GM21447 (cell line): Measurements from ENCODE around the gene SYF2.
"Not testable (repeated sequence)": the region's sequence is repeated elsewhere in the genome, so short reads cannot be mapped to it uniquely, and the experiment has no call there.

Experiments
- ATAC-seq: cut with Tn5 transposase; IDR thresholded peaks from one replicate; pipeline ENCODE4 v1.9.1; 2021; ENCODE audit not compliant: unreplicated experiment

The SYF2 gene

DNA sequence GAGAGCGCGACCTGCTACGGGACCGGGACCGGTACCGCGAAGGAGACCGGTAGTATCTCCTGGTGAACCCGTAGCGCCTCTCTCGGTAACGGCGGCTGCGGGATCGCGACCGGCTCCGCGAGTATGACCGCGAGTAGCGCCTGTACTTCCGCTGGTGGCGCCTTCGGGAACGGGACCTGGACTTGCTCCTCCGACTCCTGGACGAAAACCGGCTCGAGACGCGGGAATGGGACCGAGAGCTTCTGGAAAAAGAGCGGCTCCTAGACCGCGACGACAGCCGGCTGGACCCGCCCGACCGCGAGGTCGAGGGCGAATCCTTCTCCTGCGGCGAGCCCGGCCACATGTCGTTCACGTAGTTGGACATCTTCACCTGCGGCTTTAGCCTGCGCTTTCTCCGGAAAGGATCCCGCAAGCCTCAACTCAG, 14.3 kb upstream of the SYF2 start:
- no peak for ATAC-seq

DNA sequence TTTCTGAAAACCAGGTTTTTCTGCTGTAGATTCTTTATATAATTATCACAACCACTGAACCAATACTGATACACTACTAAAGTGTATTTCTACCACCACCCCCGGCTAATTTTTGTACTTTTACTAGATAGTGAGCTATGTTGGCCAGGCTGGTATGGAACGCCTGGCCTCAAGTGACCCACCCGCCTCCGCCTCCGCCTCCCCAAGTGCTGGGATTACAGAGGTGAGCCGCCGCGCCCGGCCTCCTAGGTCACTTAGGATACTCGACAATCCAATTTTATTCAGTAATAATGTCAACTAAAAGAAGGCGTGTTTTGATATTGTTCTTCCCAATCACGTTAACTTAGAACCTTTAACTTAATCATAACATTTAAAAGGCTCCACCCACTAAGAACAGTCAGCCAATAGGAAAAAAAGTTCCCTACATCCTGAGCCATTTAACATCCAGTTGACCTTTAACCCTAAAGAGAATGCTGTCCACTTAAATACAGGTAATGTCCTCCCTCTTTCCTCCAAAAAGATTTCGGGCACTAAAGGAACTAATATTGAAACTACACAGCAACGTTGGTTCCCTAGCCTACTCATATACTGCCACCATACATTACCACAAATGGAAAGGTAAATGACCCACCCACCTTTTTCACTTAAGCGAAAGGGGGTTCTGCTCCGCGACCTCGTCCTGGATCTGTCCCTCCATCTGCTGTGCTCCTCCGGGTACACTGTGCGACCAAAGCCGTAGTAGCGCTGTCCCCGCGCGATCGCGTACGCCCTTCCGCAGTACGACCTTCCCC, 13.7 kb upstream of the SYF2 start:
- ATAC-seq: no peak

DNA sequence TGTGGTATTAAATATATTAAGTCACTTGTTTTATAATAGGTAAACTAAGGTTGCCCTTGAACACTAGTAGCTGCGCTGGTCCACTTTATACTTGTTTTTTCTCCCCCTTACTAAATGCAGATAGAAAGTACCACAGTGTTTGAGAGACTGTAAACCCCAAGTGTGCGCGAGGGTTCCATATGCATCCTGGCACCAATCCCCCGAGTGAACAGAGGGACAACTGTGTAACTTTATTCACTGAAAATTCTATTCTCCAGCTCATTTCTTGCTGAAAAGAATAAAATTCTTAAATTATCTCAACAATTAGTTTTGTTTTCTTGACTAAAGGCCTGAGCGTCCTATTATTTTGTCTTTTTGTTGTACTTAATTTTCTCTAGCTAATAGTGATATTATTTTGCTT, 13.1 kb upstream of the SYF2 start:
- ATAC-seq: no peak

DNA sequence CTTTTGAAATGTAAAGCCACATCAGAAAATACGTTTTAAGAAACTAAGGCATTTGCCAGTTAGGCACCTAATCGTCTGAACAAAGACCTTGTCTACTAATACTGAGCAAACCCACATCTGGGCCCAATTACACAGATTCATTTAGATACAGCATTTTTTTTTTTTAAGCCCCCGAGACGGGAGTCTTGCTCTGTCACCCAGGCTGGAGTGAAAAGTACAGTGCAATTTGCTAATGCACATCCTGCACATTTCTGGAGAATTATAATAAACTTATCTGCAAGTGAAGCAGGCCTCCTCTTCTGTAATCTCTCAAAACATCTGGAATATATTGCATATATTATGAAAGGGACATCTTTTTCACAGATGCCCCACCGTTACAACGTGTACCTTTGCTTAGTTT, 11.6 kb upstream of the SYF2 start:
- ATAC-seq: no peak

DNA sequence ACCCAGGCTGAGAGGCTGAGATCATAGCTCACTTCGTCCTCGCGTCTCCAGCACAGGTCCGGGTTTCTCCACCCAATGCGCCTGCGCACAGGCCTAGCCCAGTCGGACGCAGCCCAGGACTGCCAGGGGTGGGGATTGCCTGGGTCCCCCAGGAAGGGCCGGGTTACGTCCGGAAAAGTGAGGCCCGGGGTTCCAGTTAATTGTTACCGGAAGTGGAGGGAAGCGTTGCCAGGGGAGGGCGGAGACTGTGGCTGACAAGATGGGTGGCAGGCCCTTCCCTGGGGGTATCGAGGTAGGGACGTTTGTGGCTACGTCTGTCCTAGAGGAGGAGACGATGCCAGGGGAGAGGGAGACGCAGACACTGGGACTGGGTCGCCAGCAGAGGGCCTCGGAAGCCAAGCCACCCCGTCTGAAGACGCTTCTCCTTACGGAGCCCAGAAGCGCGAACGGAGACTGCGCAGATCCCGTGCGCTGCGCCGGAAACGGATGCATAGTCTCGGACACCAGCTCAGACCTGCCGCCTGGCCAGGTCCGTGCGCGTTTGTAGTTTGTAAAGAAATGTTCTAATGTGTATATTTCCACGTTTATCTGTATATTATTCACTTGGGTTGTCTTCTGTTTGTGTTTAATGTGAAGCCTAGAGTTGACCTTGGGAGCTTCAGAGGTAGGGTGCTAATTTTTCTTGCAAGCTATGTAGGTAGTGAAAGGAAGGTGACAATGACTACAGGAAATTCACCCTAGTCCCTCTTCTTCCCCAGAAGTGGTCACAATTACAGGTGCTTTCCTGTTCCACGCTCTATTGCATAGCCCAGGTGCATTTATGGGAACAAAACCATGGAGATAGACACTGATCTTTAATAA, 7.6 kb upstream of the SYF2 start:
- peak; percentile 56 for ATAC-seq

DNA sequence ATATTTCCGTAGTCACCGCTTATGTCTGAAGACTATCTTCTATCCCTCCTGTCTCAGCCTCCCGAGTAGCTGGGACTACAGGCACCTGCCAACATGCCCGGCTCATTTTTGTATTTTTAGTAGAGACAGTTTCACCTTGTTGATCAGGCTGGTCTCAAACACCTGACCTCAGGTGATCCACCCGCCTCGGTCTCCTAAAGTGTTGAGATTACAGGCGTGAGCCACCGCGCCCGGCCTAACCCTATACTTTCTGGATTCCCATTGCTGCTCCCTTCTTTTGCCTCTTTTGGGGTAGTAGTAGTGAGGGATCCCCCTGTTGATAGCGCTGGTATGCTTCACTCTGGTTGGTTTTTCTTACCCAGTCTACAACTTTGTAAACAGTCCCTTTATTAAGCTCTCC, 5.7 kb upstream of the SYF2 start:
- ATAC-seq: no peak

DNA sequence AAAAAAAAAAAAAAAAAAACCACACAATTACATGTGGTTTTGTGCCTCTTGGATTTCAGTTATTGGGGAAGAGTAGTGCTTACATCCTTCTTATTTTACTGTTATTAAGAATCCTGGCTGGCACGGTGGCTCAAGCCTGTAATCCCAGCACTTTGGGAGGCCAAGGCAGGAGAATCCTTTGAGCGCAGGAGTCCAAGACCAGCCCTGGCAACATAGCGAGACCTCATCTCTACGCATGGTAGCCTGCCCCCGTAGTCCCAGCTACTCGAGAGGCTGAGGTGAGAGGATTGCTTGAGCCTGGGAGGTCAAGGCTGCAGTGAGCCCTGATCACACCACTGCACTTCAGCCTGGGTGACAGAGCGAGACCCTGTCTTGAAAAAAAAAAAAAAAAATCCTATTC, 4.0 kb upstream of the SYF2 start:
- not testable (repeated sequence) for ATAC-seq

DNA sequence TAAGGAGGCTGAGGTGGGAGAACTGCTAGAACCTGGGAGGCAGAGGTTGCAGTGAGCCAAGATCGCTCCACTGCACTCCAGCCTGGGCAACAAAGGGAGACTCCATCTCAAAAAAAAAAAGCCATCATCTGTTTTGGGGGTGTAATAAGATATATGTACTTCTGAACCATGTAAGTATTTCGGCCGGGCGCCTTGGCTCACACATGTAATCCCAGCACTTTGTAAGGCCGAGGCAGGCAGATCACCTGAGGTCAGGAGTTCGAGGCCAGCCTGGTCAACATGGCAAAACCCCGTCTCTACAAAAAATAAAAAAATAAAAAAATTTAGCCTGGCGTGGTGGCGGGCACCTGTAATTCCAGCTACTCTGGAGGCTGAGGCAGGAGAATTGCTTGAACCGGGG, 3.1 kb upstream of the SYF2 start:
- ATAC-seq: not testable (repeated sequence)

DNA sequence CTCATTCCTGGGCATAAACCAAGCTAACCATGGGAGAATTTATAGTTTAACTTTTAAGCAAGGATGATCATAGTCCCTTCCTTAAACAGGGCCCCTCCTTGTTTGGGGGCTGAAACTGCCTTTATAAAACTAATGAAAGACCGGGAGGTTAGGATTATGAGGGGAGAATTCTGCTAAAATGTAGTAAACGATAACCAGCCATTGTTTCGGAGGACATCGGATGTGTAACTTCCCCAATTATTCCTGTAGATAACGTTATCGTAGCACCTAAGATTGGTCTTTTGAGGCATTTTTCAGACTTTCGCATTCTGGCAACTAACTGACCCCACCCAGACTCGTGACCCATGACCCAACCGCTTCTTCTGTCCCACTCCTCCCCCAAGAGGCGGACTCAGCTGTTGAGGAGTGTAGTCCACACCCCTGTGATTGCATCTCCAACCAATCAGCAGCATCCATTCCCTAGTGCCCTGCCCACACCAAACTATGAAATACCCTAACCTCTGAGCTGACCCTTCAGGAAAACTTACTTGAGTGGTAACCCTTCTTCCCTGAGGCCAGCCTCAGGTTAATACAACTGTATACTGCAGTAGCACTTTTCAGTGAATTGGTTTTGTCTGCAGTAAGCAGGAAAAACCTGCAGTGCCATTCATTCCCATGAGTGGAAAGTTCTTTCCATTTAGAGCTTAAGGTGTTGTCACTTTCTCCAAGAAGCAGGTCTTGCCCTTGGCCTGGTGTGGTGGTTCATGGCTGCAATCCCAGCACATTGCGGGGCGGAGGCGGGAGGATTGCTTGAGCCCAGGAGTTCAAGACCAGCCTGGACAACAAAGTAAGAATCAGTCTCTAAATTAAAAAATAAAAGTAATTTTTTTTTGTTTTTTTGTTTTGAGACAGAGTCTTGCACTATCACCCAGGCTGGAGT, 823 bp upstream of the SYF2 start:
- ATAC-seq: peak; percentile 42

DNA sequence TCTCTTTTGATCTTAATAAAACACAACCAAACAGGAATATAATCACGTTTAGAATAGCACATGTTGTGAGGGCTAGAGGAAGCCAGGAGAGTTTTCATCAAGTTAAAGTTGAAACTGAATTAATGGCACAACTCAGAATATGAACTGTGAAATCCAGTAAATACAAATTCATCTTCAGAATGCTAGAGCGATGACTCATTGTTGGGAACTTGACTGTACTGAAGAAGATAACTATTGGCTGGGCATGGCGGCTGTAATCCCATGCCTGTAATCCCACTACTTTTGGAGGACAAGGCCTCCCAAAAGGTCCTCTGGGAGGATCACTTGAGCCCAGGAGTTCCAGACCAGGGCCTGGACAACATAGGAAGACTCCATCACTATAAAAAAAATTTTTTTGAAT, 8.8 kb downstream of the SYF2 start:
- no peak for ATAC-seq

DNA sequence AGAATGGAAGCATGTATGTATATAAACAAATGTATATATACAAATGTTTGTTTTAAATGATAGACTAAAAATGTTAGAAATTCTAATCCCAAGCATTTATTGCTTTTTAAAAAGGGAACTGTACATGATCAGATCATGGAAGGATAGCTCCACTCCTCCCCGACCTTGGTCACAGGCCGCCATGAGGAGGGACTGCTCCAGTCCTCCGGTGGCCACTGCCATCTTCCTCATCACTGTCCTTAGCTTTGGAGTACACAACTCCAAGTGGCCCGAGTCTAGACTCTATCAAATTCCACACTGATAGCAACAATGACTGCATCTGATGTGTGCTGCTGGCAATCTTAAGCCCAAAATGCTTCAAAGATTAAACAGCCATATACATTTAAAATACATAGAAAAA, 9.7 kb downstream of the SYF2 start:
- ATAC-seq: no peak

DNA sequence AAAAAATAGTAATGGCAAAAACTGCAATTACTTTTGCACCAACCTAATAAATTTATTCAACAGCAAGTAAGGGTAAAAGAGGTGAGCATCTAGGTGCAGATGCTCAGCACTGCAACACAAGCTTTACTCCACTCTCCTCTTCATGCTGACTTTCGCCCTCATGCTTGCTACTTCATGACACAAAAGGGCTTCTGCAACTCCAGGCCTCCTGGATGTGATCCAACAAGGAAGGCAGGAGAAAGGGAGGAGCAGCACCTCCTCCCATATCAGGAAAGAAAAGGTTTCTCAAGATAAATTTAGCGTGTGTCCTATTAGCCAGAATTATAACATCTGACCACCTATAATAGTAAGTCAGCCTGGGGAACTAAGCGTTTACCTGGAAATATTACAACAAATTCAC, 11.6 kb downstream of the SYF2 start:
- no peak for ATAC-seq

DNA sequence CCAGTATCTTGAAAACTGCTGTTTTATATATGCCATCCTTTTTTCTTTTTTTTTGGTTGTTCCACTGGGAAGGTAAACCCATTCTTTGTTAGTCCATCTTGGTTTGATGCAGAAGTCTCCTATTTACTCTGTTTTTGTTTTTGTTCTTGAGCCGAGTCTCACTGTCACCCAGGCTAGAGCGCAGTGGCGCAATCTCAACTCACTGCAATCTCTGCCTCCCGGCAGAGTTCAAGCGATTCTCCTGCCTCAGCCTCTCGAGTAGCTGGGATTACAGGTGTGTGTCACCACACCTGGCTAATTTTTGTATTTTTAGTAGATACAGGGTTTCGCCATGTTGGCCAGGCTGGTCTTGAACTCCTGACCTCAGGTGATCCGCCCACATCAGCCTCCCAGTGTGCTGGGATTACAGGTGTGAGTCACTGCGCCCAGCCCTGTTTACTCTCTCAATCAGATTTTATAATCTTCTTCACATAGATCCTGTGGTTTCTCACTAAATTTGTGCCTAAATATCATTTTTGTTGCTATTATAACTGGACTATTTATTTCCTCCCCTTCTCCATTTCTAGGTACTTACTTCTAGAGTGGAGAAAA, 12.5 kb downstream of the SYF2 start:
- ATAC-seq: no peak

DNA sequence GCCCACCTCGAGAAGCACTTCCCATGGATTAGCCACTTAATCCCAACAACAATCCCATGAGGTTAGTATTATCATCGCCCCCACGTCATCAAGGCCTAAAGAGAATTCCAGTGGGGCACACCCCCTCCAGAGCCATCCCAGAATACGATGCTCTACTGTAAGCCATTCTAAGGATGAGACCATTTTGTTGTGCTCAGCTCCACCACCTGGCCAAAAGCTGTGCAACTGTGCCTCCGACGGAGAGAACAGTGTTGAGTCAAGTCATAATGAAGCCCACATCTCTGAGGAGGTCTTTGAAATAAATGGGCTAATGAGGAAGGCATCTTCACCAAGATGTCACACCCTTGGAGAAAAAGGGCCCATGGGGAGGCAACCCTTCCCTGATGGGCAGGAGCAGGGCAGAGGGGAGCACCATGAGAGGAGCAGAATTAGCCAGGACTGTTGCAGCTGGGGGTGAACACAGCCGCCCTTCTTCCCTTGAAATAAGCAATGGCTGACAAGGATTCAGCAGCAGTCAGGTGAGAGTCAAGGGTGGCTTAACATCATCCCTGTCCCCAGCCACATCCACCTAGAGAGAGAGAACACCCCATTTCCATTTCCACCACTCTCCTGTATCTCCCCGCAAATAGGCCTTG, 14.6 kb downstream of the SYF2 start:
- ATAC-seq: no peak

DNA sequence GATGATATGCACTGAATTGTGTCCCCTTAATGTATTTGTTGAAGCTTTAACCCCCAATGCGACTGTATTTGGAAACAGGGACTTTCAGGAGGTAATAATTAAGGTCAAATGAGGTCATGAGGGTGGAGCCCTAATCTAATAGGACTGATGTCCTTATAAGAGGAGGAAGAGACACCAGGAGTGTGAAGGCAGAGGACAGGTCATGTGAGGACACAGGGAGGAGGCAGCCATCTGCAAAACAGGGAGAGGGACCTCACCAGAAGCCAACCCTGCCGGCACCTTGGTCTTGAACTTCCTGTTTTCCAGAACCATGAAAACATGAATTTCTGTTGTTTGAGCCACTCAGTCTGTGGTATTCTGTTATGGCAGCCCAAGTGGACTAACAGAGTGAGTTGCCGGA, 15.3 kb downstream of the SYF2 start:
- ATAC-seq: no peak

DNA sequence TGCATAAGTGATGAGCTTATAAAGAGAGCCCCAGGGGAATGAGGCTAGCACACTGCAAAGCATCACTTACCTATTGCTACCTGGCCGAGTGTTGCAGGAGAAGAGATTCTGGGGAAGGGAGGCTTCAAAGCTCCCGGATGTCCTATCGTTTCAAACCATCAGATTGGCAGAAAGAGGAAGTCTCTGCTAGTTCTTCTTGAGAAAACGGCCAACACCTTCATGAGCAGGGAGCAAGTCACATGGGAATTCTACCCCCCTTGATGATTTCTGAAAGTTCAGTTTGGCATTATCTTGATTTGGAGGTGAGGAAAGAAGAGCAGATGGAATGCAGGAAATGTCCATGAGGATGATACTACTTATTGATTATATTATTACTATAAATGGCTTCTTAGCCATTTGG, 16.2 kb downstream of the SYF2 start:
- no peak for ATAC-seq

DNA sequence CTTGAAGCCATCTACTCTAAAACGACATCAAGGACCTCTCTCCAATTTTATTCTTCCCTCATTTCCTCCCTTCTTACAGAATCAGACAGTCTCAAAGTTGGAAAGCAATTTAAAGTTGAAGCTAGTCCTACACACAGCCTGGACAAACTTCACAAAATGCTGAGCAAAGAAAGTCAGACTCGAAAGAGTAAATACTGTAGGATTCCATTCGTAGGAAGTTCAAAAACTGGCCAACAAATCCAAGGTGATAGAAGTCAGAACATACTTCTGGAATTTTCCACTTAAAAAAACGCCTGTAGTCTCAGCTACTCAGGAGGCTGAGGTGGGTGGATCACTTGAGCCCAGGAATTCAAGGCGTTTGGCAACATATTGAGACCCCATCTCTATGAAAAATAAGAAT, 19.6 kb downstream of the SYF2 start:
- ATAC-seq: no peak

DNA sequence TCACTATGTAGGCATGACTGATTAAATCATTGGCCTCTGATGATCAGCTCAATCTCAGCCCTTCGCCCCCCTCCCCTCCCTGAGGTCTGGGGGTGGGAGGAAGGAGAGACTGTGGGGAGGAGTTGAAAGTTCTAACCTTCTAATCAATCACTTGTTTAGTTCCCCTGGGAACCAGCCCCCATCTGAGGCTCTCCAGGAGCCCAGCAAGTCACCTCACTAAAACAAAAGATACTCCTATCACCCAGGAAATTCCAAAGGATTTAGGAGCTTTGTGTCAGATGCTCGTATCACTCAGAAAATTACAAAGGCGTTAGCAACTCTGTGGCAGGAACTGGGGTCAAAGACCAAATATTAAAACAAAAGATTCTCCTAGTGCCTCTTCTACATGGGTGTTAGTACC, 21.6 kb downstream of the SYF2 start:
- ATAC-seq: no peak

DNA sequence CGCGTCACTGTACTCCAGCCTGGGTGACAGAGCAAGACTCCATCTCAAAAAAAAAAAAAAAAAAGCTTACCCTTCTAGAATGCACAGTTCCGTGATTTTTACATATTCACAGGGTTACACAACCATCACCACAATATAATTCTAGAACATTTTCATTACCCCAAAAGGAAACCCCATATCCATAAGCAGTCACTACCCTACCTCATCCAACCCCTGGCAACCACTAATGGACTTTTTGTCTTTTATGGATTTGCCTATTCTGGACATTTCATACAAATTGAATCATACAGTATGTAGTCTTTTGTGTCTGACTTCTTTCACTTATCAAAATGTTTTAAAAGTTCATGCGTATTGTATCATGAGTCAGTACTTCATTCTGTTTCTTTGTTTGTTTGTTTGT, 22.8 kb downstream of the SYF2 start:
- no peak for ATAC-seq

DNA sequence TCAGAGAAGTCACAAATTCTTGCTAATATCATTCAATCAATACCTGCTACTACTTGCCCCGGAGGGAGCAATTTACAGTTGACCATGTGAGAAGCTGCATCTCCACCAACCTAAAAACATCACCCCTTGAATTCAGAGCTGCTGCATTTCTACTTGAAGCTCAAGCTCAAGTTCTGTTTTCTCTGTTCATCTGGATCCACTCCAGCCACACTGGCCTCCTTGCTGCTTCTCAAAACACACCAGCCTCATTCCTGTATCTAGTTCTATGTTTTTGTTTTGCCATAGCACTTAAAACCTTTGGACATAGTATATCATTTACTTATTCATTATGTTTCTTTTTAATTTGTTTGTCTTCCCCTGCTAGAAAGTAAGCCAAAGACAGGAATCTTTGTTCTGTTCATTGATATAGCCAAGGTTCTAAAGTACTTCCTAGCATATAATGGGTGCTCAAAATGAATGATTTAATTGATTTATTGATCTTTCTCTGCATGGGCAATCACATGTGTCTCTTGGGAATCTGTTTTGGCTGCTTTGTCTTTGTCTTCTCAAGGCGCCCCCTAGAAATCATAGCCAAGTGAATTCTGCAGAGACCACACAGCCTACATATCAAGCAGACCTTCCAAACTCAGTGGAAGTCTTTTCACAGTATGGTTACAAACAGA, 23.6 kb downstream of the SYF2 start:
- no peak for ATAC-seq
